GM19240 (cell line): ENCODE data around the gene GSTM5.
A peak's percentile ranks its signal among the peaks of the same experiment; 100 is the strongest.
"Not testable (repeated sequence)": the region's sequence is repeated elsewhere in the genome, so short reads cannot be mapped to it uniquely, and the experiment has no call there.

Experiments
- DNase-seq: peaks from one replicate; pipeline ENCODE4 v3.0.0; 2011; ENCODE audit warnings: low spot score; ENCODE audit not compliant: insufficient read length

GSTM5 gene

DNA sequence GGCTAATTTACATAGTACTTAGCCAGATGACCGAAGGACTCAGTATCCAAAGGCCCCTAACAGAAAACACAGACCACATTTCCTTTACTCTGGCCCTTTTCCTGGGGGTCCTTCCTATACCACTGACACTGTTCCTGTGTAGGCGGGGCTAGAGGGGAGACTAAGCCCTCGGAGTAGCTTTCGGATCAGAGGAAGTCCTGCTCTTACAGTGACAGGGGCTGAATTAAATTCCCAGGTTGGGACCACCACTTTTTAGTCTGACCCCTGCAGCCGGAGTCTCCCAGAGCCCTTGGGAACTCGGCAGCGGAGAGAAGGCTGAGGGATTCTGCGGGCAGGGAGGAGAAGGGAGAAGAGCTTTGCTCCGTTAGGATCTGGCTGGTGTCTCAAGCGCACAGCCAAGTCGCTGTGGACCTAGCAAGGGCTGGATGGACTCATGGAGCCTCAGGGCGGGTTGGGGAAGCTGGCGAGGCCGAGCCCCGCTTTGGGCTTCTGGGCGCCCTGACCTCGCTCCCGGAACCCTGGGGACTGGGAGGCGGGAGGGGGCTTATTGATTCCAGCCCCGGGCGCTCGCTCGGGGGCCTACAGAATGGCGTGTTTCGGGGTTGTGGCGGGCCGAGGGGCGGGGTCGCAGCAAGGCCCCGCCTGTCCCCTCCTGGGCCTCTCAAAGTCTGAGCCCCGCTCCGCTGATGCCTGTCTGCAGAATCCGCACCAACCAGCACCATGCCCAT lies at the start of gene GSTM5:
GSTM5 (plus strand) TSS at position 659 of the 728 bp plus-strand sequence; CDS start at position 721, 62 bp downstream.
- DNase-seq = not testable (repeated sequence)

DNA sequence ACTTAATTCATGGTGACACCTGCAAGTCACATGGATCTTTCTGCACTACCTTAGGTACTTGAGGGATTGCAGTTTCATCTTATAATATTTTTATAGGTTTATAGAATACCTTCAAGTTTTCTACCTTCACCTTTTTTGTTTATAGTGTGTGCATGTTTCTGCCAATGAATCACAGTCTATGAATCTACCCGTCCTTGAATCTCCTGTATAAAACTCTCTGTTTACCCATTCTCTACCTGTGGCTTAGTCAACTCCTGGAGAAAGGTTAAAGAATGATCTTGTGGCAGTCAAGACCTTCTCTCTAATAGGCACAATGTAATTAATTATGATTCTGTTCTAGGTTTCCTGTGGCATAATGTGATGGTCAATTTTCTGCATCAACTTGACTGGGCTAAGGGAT lies 47.4 kb upstream of the GSTM5 start:
- DNase-seq = no peak

DNA sequence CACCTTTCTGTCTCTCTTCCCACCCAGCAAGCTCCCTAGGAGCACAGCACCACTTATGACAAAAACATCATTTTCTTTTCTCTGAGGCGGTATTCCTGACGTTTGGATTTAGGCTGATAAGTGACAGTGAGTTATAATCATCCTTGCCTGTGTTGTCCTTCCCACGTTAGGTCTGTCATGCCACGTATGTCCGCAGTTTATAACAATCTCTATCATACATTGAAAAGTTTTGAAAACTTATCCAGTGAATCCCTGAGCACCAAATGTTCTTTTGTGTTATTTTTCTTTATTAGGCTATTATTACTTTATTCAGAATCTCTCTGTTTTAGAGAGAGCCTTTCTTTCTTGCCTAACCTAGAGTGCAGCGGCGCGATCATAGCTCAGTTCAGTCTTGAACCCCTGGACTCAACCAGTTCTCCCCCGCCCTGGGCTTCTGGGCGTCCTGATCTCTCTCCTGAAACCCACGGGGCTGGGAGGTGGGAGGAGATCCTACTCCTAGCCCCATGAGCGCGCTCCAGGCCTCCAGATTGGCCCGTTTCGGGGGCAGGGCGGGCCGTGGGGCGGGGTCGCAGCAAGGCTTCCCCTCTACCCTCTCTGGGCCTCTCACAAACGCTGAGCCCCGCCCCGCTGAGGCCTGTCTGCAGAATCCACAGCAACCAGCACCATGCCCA lies 44.5 kb upstream of the GSTM5 start, which contains the start of gene GSTM2:
GSTM2 (plus strand) TSS at position 606 of the 671 bp plus-strand sequence; CDS start at position 665, 59 bp downstream.
- DNase-seq = peak; percentile 51

DNA sequence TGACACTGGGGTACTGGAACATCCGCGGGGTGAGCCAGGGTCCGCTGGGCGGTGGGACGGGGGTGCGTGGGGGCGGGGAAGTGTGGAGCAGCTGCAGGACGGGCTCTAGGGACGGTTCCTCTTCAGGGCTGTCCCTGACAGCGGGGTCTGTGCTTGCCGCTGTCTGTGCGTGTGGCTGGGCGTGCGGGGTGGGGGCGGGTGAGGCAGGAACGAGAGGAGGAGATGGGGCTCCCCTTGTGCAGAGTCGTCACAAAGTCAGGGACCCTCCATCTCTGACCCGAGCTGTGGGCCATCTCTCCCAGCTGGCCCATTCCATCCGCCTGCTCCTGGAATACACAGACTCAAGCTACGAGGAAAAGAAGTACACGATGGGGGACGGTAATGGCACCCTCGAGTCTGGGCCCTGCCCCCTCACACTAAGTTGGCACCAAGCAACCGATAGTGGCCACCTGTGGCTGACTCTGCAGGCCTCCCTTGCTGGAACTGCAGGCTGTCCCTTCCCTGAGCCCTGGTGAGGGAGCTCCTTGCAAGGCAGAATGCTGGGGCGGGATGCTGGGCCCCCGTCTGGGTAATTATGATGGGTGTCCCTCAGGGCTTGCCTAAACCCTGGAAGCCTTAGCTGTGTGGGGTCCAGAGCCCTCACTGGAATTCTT lies 43.8 kb upstream of the GSTM5 start:
- DNase-seq = no peak

DNA sequence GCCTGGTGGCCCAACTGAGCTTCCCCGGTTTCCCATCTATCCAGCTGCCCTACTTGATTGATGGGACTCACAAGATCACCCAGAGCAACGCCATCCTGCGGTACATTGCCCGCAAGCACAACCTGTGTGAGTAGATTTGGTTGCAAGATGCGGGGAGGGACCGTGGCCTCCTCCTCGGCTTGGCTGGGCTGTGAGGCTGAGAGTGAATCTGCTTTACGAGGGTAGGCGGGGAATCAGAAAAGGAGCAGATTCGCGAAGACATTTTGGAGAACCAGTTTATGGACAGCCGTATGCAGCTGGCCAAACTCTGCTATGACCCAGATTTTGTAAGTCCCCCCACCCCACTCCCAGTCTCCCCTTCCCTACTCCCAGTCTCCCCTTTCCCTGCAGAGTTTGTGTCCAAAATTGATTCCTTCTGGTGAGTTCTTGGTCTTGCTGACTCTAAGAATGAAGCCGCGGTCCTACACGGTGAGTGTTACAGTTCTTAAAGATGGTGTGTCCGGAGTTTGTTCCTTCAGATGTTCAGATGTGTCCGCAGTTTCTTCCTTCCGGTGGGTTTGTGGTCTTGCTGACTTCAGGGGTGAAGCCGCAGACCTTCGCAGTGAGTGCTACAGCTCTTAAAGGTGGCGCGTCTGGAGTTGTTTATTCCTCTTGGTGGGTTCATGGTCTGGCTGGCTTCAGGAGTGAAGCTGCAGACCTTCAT lies 42.7 kb upstream of the GSTM5 start:
- DNase-seq = no peak

DNA sequence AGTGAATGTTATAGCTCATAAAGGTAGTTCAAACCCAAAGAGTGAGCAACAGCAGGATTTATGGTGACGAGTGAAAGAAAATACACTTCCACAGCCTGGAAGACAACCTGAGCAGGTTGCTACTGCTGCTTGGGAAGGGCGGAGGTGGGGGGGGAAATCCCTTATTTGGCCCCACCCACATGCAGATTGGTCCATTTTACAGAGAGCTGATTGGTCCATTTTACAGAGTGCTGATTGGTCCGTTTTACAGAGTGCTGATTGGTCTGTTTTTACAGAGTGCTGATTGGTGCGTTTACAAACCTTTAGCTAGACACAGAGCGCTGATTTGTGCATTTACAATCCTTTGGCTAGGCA lies 42.1 kb upstream of the GSTM5 start:
- not testable (repeated sequence) for DNase-seq

DNA sequence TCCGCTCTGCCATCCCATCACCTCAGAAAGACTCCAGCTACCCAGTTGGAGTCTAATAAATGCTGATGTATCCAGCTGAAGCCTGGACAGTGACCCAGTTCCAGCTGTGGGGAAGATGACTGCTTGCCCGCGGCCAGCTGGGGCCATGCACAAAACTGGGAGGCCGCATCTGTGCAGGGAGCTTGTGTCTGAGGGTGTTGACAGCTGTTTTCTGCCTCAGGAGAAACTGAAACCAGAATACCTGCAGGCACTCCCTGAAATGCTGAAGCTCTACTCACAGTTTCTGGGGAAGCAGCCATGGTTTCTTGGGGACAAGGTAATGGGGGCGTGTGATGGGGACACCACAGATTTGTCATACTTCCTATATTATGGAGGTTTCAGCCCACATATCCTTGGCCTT lies 41.0 kb upstream of the GSTM5 start:
- DNase-seq = no peak

DNA sequence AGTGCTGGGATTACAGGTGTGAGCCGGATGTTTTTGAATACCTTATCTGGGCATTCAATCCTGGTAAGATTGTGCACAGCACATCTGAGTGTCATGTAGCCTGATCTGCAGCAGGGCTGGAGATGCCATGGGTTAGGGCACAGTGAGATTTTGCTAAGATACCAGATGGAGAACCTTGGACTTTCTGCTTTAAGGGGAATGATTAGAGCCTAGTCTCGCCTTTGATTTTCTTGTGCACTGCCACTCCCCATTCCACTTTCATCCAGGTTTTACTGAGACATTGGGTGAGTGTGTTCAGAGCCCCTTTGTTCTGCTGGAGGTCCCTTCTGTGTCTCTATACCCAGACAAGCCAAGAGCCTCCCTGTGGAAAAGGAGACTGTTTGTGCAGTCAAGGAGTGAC lies 38.2 kb upstream of the GSTM5 start:
- DNase-seq = not testable (repeated sequence)

DNA sequence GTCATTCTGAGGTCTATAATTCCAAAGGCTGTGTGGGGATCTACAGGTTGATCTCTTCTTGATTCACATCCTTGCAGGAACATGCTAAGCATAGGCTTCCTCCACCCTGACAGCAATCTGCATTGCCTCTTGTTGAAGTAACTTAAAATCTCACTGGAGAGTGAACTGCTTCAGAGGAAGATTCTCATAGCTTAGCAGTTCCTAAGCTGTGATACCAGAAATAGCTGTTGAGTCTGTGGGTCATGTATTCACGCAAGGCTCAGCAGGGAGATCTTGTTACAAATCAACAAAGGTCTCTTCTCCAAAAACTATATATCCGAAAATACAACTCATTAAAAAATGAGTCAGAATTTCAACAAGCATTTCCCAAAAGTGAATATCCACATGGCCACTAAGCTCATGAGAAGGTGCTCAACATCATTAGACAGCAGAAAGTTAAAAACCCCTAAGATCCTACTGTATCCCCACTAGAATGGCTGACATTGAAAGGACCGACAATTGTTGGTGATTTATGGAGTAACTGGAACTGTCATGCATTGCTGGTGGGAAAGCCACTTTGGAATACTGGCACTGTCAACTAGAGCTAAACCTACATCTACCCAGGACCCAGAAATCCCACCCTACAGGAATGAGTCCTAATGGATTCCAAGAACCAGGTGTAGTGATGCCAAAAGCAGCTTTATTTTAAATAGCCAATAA lies 35.2 kb upstream of the GSTM5 start:
- DNase-seq = not testable (repeated sequence)

DNA sequence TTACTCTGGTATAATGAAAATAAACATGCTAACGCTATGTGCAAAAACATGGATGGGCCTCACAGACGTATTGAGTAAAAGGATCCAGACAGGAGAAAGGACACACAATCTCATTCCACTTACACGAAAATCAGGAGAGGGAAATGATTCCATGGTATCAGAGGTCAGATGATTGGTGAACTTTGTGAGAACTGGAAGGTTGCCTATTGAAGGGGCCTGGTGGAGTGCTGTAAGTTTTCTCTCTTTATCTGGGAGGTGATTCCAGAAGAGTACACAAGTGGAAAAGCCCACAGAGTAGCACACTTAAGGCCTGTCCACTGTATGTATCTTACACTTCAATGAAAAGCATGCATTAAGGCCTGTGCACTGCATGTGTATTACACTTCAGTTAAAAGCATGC lies 34.6 kb upstream of the GSTM5 start:
- DNase-seq = no peak

DNA sequence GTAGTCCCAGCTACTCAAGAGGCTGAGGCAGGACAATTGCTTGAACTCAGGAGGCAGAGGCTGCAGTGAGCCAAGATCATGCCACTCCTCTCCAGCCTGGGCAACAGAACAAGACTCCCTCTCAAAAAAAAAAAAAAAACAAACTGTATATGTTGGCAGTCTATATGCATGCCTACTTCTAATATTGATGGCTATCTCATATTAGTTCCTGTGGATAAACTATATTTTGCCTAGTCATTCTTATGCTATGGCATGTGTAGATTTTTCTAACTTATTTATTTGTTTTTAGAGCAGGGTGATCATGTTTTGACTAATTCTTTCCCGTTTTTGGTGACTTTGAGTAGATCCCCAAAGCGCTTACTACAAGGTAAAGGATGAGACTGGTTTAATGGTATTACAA lies 33.4 kb upstream of the GSTM5 start:
- DNase-seq = not testable (repeated sequence)

DNA sequence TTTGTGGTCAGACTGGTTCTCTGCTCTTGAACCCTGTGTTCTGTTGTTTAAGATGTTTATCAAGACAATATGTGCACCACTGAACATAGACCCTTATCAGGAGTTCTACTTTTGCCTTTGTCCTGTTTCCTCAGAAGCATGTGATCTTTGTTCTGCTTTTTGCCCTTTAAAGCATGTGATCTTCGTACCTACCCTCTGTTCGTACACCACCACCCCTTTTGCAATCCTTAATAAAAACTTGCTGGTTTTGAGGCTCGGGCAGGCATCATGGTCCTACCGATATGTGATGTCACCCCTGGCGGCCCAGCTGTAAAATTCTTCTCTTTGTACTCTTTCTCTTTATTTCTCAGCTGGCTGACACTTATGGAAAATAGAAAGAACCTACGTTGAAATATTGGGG lies 27.3 kb upstream of the GSTM5 start:
- not testable (repeated sequence) for DNase-seq

DNA sequence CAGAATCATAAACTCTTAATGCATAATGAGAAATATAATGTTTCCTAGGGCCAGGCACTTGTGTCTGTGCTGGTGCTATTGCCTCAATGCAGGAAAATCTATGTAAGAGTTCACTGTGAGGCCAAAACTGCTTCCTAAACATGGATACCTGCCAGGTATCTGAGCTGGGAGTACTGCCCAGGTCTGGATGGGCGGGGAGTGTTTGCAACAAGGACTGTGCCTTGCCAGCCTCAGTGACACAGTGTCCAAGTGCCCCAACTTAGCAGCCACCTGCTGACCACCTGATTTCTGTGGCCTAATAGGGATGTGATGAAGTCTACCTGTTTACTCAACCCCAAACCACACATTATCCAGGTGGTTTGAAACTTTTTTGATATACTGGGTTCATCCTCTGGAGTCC lies 26.7 kb upstream of the GSTM5 start:
- not testable (repeated sequence) for DNase-seq

DNA sequence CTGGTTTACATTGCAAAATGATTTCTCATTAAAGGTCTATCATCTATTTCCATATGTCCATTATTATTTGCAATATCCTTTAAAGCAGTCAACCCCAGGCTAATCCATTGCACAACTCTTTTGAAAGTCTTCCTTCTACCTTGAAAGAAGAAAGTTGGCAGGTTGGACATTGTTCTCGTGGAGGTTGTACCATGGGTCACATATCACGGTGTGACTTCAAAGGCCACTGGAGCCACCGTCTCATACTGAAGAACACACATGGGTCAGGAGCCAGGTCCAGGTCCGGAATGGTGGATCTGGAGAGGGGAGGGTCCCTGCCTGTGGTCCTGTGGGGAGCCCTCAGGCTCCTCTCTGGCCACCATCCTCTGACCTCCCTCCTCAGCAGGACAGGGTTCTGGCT lies 26.2 kb upstream of the GSTM5 start:
- DNase-seq = not testable (repeated sequence)

DNA sequence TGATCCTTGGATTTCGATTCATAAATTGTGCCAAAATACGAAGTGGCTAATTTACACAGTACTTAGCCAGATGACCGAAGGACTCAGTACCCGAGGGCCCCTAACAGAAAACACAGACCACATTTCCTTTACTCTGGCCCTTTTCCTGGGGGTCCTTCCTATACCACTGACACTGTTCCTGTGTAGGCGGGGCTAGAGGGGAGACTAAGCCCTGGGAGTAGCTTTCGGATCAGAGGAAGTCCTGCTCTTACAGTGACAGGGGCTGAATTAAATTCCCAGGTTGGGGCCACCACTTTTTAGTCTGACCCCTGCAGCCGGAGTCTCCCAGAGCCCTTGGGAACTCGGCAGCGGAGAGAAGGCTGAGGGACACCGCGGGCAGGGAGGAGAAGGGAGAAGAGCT lies 24.9 kb upstream of the GSTM5 start:
- not testable (repeated sequence) for DNase-seq

DNA sequence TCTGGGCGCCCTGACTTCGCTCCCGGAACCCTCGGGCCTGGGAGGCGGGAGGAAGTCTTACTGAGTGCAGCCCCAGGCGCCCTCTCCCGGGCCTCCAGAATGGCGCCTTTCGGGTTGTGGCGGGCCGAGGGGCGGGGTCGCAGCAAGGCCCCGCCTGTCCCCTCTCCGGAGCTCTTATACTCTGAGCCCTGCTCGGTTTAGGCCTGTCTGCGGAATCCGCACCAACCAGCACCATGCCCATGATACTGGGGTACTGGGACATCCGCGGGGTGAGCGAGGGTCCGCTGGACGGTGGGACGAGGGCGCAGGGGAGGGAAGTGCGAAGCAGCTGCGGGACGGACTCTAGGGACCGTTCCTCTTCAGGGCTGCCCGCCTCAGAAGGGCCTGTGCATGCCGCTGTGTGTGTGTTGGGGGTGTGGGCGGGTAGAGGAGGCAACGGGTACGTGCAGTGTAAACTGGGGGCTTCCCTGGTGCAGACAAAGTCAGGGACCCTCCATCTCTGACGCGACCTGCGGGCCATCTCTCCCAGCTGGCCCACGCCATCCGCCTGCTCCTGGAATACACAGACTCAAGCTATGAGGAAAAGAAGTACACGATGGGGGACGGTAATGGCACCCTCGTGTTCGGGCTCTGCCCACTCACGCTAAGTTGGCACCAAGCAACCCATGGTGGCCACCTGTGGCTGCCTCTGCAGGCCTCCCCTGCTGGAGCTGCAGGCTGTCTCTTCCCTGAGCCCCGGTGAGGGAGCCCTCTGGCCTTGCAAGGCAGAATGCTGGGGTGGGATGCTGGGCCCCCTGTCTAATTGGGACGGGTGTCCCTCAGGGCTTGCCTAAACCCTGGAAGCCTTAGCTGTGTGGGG lies 24.2 kb upstream of the GSTM5 start, which contains the start of gene GSTM1:
GSTM1 (plus strand) TSS at position 177 of the 859 bp plus-strand sequence; CDS start at position 234, 57 bp downstream.
- DNase-seq = peak; percentile 80

DNA sequence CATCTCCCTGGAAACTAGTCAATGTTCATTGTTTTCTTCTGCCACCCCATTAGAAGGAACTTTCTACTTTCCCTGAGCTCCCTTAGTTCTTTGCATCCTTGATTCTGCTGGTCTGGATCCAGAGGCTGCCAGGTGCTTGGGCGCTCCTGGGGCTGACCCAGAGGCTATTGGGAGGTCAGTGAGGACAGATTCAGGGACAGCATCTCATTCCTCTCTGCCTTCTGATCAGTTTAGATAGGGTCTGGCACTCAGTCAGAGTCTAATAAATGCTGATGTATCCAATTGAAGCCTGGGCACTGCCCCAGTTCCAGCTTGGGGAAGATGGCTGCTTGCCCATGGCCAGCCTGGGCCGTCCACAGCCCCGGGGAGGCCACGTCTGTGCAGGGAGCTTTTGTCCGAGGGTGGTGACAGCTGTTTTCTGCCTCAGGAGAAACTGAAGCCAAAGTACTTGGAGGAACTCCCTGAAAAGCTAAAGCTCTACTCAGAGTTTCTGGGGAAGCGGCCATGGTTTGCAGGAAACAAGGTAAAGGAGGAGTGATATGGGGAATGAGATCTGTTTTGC lies 22.1 kb upstream of the GSTM5 start:
- DNase-seq = no peak

DNA sequence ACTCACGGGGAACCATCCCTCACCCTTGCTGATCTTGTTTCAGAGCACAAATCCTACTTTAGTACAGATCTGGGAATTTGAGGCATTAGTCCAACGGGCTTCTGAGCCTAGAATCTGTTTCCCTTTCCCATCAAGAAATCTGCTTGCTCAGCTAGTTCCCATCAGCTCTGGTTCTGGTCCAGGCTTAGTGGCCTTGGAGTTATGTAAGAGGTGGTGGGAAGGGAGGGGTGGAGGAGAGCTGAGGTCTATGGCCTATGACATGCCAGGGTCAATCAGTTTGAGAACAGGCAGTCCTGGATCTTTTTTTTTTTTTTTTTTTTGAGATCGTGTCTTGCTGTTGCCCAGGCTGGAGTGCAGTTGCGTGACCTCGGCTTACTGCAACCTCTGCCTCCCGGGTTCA lies 20.3 kb upstream of the GSTM5 start:
- DNase-seq = no peak

DNA sequence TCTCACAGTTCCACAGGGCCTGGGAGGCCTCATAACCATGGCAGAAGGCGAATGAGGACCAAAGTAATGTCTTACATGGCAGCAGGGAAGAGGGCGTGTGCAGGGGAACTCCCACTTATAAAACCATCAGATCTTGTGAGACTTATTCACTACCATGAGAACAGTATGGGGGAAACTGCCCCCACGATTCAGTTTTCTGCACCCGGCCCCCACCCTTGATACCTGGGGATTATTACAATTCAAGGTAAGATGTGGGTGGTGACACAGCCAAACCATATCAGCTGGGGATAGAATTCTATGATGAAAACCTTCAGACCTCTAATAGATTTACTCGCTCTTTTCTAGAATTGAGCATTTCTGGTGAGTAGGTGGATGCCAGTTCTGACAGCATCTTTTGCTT lies 17.7 kb upstream of the GSTM5 start:
- not testable (repeated sequence) for DNase-seq

DNA sequence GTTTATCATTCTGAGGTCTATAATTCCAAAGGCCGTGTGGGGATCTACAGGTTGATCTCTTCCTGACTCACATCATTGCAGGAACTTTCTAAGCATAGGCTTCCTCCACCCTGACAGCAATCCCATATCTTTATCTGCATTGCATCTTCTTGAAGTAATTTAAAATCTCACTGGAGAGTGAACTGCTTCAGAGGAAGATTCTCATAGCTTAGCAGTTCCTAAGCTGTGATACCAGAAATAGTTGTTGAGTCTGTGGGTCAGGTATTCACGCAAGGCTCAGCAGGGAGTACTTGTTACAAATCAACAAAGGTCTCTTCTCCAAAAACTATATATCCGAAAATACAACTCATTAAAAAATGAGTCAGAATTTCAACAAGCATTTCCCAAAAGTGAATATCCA lies 16.9 kb upstream of the GSTM5 start:
- not testable (repeated sequence) for DNase-seq
